SH-SY5Y (cell line): ENCODE data around the gene SLC12A7.

Experiments
- GATA2 ChIP-seq: IDR thresholded peaks from 2 replicates; pipeline ENCODE4 v1.6.1; 2011; ENCODE audit warnings: mild to moderate bottlenecking, low read depth, low read length
- GATA3 ChIP-seq: IDR thresholded peaks from 2 replicates; pipeline ENCODE4 v1.6.1; 2011; ENCODE audit warnings: low read depth, mild to moderate bottlenecking, low read length, moderate library complexity

GRCh38 chr5:1144089-1144488, 32.2 kb upstream of the SLC12A7 start:
- TF ChIP-seq GATA3 (no peak), GATA2 (no peak)
